Activated CD4-positive, alpha-beta T cell treated with anti-CD3 and anti-CD28 coated beads, Interleukin-2, amount 50 U/mL, for 24 hours (primary cell): ENCODE results near the gene LRRC38.
"Not testable (repeated sequence)": the region's sequence is repeated elsewhere in the genome, so short reads cannot be mapped to it uniquely, and the experiment has no call there.

Source experiments
- DNase-seq, 2 donors: peaks; one replicate each; pipeline ENCODE4 v3.0.0-alpha.2; 2020; ENCODE audit warnings: low read depth in 1 of 2, low spot score in 1 of 2

The LRRC38 gene, protein sequence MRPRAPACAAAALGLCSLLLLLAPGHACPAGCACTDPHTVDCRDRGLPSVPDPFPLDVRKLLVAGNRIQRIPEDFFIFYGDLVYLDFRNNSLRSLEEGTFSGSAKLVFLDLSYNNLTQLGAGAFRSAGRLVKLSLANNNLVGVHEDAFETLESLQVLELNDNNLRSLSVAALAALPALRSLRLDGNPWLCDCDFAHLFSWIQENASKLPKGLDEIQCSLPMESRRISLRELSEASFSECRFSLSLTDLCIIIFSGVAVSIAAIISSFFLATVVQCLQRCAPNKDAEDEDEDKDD

DNA sequence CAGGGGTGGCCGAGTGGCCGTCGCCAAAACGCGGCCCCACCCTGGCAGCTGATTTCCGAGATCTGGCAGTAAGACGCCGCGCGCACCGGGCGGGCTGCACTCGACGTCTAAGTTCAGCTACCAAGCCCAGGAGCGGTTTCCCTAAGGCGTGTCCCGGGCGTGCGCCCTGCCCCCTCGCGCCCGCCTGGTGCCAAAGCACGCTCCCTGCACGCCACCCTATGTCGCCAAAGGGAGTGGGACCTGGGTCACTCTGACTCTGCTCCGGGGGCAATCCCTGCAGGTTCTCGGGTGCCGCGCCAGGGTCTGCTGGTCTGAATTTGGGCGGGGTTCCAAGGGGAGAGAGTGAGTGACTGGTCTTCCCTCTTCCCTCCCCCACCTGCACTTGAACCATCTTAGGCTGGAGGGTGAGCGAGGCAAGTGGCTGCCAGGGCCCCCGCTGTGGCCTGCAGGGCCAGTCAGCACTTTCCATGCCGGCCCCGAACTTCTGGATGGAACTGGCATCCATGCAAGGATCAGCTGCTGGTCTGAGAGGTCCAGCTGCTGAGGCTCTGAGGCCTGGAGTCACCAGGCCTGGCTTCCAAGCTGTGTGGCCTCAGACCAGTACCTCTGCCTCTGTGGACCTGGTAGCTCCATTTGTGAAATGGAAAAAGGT lies at the start of gene LRRC38:
Gene LRRC38, minus strand, starts transcription at position 109 of the 652 bp plus-strand sequence. CDS start 410 bp downstream, outside the sequence.
- no peak for DNase-seq

GRCh38 chr1:13562981-13563380 lies 49.2 kb upstream of the LRRC38 start:
- not testable (repeated sequence) for DNase-seq

DNA sequence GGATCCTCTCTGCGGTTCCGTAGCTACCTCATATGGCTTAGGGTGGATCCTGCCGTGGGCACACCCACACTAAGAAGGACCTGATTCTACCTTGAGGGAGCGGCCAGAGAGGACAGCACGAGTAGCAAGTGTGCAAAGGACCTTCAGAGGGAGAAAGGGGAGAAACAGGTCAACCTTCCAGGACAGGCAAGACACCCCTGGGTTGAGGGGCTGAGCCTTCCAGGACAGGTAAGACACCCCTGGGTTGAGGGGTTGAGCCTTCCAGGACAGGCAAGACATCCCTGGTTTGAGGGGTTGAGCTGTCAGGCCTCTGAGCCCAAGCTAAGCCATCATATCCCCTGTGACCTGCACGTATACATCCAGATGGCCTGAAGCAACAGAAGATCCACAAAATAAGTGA lies 46.7 kb upstream of the LRRC38 start:
- DNase-seq = no peak

GRCh38 chr1:13556224-13556764 lies 42.5 kb upstream of the LRRC38 start:
- DNase-seq = no peak

DNA sequence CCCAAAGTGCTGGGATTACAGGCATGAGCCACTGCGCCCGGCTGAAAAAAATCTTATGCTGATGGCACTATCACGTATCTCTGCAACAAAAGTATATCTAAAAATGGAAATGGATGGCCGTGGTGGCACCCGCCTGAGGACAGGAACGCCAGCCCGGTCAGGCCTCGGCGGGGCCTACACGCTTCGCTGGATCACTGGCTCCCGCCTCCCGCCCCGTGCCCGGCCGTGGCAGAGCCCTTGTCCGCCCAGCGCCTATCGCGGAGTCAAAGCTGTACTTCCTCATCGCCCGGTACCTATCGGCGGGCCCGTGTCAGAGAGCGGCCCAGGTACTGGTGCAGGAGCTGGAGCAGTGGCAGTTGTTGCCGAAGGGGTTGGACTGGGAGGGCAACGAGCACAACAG lies 41.0 kb upstream of the LRRC38 start:
- no peak for DNase-seq

GRCh38 chr1:13550663-13551062 lies 36.9 kb upstream of the LRRC38 start:
- no peak for DNase-seq

GRCh38 chr1:13549521-13549920 lies 35.7 kb upstream of the LRRC38 start:
- DNase-seq = no peak

GRCh38 chr1:13549021-13549420 lies 35.2 kb upstream of the LRRC38 start:
- DNase-seq = no peak

DNA sequence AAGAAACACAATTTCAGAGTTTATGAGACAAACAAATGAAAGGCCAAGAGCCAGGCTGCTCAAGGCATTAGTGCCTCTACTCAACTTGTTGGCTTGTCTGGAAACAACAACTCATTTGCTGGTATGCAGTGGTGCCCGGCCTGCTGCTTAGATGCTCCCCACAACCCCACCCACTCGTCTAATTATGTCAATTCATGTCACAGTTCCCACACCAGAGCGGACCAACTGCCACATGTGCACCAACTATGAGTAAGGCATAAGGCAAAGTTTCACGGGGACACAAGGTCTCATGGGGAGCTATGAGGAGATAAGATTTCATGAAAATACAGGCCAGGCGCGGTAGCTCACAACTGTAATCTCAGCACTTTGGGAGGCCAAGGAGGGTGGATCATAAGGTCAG lies 34.5 kb upstream of the LRRC38 start:
- DNase-seq = no peak

DNA sequence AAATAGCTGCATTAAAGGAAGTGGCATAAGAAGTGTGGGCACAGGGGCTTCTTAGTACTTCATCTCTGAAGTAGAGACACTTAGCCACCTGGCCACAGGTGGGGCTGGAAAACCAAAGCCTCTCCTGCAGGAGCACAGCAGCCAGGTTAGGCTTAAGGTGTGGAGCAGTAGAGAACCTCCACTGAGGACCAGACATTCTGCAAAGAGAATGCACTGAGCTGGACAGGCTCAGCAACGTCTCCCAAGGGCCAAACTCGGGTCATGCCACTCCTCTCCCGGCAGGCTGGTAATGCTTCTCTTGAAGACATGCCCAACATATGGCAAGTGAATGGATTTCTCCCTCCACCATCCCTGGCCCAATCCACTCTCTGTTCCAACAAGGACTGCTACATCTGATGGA lies 33.0 kb upstream of the LRRC38 start:
- no peak for DNase-seq

- DNase-seq = no peak
Measured at GRCh38 chr1:13544221-13544556, 30.4 kb upstream of the LRRC38 start.

DNA sequence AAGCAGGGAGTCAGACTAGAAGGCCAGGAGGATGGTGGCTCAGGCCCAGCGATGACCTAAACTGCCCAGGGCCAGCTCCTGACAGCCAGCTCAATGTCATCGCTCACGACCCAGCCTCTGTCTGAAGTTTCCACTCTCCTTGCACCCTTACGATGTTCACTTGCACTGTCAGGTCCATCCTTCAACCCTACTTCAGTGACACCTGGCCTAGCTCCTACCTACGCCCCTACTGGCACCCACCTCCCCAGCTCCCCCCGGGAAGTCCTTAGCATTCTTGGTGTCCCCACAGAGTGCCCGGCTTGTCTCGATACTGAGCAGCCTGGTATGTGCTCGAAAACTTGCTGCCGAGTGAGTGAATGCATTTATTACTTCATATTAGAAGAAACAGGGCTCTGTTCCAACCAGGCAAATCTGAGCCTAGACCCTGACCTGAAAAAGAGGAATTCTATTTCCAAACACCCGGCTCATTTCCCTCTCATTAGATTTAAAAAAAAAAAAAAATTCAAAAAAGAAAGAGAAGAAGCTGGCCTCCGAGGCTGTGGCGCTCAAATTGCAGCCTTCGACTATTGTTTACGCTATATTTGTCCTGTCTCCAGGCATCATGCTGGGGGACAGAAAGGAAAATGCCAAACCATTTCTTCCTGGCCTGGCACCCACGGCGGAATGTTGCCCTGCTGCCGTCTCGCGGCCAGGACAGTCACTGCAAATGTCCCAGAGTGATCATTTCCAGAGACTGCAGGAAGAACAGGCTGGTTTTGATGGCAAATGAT lies 29.8 kb upstream of the LRRC38 start:
- no peak for DNase-seq

GRCh38 chr1:13541435-13542215 lies 27.8 kb upstream of the LRRC38 start:
- no peak for DNase-seq

- DNase-seq = no peak
Measured at GRCh38 chr1:13540866-13541265, 27.1 kb upstream of the LRRC38 start.

DNA sequence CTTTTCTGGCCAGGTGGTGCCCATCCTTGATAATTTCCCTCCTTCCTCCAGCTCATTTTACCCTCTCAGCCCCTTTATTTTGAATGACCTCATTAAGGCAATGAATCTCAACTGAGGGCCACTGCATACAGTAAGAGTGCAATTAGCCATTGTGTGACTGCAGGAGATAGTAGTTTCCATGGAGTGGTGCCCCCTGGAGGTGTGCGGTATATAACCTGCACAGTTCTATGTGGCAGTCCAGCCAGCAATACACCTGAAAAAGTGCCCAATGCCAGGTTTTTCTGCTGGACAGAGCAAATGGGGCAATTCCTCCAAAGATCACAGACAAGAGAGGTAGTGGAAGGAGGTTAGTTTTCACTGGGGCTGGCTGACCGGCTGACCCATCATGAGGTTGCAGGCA lies 25.9 kb upstream of the LRRC38 start:
- DNase-seq = no peak

DNA sequence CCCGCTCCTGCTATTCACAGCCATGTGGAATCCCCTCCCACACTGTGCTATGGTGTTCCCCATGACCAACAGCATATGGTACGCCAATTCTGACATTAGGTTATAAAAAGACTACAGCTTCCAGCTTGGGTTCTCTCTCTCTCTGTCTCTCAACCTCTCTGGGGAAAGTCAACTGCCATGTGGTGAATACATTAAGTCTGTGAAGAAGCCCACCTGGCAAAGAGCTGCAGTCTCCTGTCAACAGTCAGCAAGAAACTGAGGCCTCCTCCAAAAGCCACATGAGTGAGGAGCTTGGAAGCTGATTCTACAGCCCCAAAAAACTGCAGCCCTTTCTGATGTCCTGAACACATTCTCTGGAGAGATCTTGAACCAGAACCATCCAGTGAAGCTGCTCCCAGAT lies 25.0 kb upstream of the LRRC38 start:
- DNase-seq = no peak

GRCh38 chr1:13536571-13536970 lies 22.8 kb upstream of the LRRC38 start:
- no peak for DNase-seq

- no peak for DNase-seq
Measured at GRCh38 chr1:13535227-13535626, 21.4 kb upstream of the LRRC38 start.

DNA sequence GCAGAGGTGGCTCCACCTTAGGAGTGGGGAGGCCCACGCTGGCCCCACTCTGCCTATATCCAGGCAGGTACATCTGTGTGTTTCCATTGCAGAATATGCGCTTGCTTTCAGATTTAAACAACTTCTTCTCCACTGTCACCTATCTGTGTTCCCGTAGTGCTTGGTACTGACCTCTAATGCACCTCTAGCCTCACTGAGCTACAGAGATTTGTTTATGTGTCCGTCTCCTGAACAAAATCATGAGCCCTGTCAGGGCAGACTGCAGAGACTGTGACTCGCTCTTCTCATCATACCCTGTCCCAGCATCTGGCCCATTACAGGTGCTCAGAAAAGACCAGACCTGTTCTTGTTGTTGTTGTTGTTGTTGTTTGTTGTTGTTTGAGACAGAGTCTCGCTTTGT lies 14.5 kb upstream of the LRRC38 start:
- DNase-seq = no peak

GRCh38 chr1:13523780-13524477 lies 10.1 kb upstream of the LRRC38 start:
- DNase-seq = no peak

- no peak for DNase-seq
Measured at GRCh38 chr1:13520985-13521384, 7.2 kb upstream of the LRRC38 start.
